Natural killer cell (primary cell): ENCODE results near the gene PEPD. TPM values are rescaled to one million over a fixed set of nuclear protein-coding genes. Genes with fewer than 3 reads are reported as not detected.

Experiments used
- ATAC-seq, 3 donors: fragments of 150-1000 bp in 2 of 3; fragments of 200-7000 bp in 1 of 3; cut with Tn5 transposase; 1 replicate in 1 of 3; 2 replicates in 2 of 3; pipeline ENCODE4 v1.10.0; 2021; ENCODE audit warnings: mild to moderate bottlenecking in 2 of 3, moderate library complexity in 2 of 3
- DNase-seq, 2 donors: peaks; one replicate each; pipeline versions ENCODE4 v3.0.0 to v3.0.0-alpha.2; 2013 to 2021; ENCODE audit warnings: mixed read lengths in 1 of 2
- H3K27ac ChIP-seq: one replicate; pipeline ENCODE4 v1.5.1; 2013; ENCODE audit warnings: mild to moderate bottlenecking, low read length
- H3K27me3 ChIP-seq: one replicate; pipeline ENCODE4 v1.6.1; 2013; ENCODE audit warnings: low read length; ENCODE audit not compliant: control insufficient read depth, insufficient read depth
- H3K36me3 ChIP-seq: one replicate; pipeline ENCODE4 v1.6.1; 2013; ENCODE audit warnings: low read length; ENCODE audit not compliant: control insufficient read depth, insufficient read depth
- H3K4me1 ChIP-seq: one replicate; pipeline ENCODE4 v1.6.1; 2013; ENCODE audit warnings: low read length; ENCODE audit not compliant: control insufficient read depth, insufficient read depth
- H3K4me3 ChIP-seq: one replicate; pipeline ENCODE4 v1.5.1; 2013; ENCODE audit warnings: low read length
- H3K9me3 ChIP-seq: one replicate; pipeline ENCODE4 v1.6.1; 2013; ENCODE audit warnings: low read length; ENCODE audit not compliant: control insufficient read depth, insufficient read depth
- H3K27ac Mint-ChIP-seq, 2 donors: one replicate each; pipeline ENCODE4 v1.8.0; 2022; ENCODE audit warnings: mild to moderate bottlenecking in 2 of 2, mixed read lengths in 2 of 2, moderate library complexity in 1 of 2
- H3K27me3 Mint-ChIP-seq, 2 donors: one replicate each; pipeline ENCODE4 v1.8.0; 2022; ENCODE audit warnings: low read depth in 2 of 2, mixed read lengths in 2 of 2
- H3K36me3 Mint-ChIP-seq: one replicate; pipeline ENCODE4 v1.8.0; 2022; ENCODE audit warnings: mixed read lengths
- H3K4me1 Mint-ChIP-seq, 2 donors: one replicate each; pipeline ENCODE4 v1.8.0; 2022; ENCODE audit warnings: mixed read lengths in 2 of 2
- H3K4me3 Mint-ChIP-seq: one replicate; pipeline ENCODE4 v1.8.0; 2022; ENCODE audit warnings: mild to moderate bottlenecking, moderate library complexity, mixed read lengths
- H3K9me3 Mint-ChIP-seq, 2 donors: one replicate each; pipeline ENCODE4 v1.8.0; 2022; ENCODE audit warnings: mixed read lengths in 2 of 2
- WGBS: methylation state at CpG from one replicate; pipeline ENCODE4 v1.1.7; 2013; ENCODE audit warnings: missing lambda C conversion rate; ENCODE audit not compliant: insufficient coverage; 5-methylcytosine and 5-hydroxymethylcytosine counted together
- intact Hi-C: fragments of 100-400 bp; cut with micrococcal nuclease; formaldehyde crosslinking; loops from one replicate; pipeline ENCODE4 v1.14.2; 2022
- total RNA-seq, 4 donors: library from RNA; stranded (reverse); fragments of 120-200 nt in 1 of 4; gene quantifications; one replicate each; pipeline versions ENCODE4 v1.2.3 to v1.2.4, GENCODE V29; 2013 to 2022
- TF ChIP-seq, protein P1 (sequence below): fragments of 200-600 bp; IDR thresholded peaks from one replicate; pipeline ENCODE4 v1.8.0; 2022; ENCODE audit warnings: antibody characterized with exemption

PEPD gene
- total RNA-seq, 3 donors from 2014 or later (not counting 1 experiment from before 2014, with no cell fraction given) = 33.9 to 42.2 (median 40.9) TPM

DNA sequence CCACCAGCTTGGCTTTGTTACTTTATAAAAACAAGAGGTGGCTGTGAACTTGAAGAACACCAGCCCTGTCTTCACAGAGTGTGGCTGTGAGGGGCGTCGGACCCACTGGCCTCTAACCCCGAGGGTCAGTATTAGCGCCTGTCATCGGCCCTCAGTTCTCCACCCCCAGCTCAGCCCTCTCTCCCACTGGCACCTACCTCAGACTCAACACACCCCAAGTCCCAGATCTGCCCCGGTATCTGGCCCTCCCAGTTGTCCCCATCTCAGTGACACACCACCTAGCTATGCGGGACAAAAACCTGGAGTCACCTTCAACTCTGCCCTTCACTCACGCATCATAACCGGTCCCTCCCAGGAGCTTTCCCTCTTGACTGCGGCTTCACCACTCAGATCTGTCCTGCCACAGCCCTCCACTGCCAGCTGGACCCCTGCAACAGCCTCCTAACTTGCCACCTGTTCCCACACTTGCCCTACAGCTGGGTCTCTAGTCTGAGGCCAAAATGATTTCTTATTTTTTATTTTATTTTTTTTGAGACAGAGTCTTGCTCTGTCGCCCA, 45.4 kb downstream of the PEPD start:
- no peaks in the 10 kb centered on the region for H3K27me3 Mint-ChIP-seq
- intact Hi-C loops = no loop called here

DNA sequence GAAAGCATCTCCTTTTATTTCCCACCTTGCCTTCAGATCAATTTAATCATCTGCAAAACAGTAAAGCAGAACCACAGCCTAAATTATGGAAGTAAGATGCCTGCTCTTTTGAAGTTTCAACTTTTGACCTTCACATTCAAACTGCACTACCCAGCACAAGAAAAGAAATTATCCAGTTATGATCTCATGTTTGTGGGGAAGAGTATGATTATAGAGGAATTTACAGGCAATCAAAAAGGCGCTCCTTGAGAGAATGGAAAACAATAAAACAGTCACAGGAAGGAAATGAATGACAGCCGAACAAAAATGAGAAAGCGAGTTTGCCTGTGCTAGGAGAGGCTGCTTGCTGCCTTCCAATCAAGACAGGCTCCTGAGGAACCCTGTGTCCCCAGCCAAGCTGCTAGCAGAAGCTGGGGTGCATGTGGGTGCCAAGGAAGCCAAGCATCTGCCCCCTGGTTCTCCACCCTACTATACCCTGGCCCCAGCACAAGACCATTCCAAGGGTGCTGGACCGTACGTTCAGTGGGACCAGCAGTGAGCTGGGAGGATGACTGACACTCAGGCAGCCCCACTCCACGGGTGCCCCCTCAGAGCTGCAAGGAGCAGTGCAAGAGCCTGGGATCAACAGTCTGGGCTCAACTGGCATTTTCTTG, 47.8 kb downstream of the PEPD start:
- WGBS = 45% methylated on average over 6 of the region's 6 CpGs
- no peak for ATAC-seq
- Histone ChIP-seq H3K4me1 (no peaks in the 10 kb centered on the region), H3K9me3 (no peaks in the 10 kb centered on the region), H3K27me3 (no peaks in the 10 kb centered on the region), H3K36me3 (peaks cover 11% of the 10 kb centered on the region), H3K27ac (no peak overlapping the region), H3K4me3 (no peak overlapping the region)
- intact Hi-C loops = no loop called here
- H3K27ac Mint-ChIP-seq = no peak overlapping the region
- H3K36me3 Mint-ChIP-seq = peaks cover 6% of the 10 kb centered on the region
- DNase-seq = no peak
- H3K4me1 Mint-ChIP-seq = peaks cover 8 to 9% of the 10 kb centered on the region in 2 donors
- no peak overlapping the region for H3K4me3 Mint-ChIP-seq
- H3K9me3 Mint-ChIP-seq = no peaks in the 10 kb centered on the region
- no peaks in the 10 kb centered on the region for H3K27me3 Mint-ChIP-seq
- TF ChIP-seq, protein P1, sequence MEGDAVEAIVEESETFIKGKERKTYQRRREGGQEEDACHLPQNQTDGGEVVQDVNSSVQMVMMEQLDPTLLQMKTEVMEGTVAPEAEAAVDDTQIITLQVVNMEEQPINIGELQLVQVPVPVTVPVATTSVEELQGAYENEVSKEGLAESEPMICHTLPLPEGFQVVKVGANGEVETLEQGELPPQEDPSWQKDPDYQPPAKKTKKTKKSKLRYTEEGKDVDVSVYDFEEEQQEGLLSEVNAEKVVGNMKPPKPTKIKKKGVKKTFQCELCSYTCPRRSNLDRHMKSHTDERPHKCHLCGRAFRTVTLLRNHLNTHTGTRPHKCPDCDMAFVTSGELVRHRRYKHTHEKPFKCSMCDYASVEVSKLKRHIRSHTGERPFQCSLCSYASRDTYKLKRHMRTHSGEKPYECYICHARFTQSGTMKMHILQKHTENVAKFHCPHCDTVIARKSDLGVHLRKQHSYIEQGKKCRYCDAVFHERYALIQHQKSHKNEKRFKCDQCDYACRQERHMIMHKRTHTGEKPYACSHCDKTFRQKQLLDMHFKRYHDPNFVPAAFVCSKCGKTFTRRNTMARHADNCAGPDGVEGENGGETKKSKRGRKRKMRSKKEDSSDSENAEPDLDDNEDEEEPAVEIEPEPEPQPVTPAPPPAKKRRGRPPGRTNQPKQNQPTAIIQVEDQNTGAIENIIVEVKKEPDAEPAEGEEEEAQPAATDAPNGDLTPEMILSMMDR = no peak

More for the DNA sequence above, 45.4 kb downstream of the PEPD start:
- Mint-ChIP-seq H3K4me1 (peaks cover 0 to 9% of the 10 kb centered on the region in 2 donors), H3K9me3 (no peaks in the 10 kb centered on the region), H3K27ac (no peak overlapping the region), H3K4me3 (no peak overlapping the region), H3K36me3 (peaks cover 7% of the 10 kb centered on the region)
- Histone ChIP-seq H3K9me3 (no peaks in the 10 kb centered on the region), H3K27ac (no peak overlapping the region), H3K4me1 (no peaks in the 10 kb centered on the region), H3K36me3 (peaks cover 11% of the 10 kb centered on the region), H3K4me3 (no peak overlapping the region), H3K27me3 (no peaks in the 10 kb centered on the region)
- no peak for ATAC-seq
- no peak for DNase-seq
- WGBS = 96% methylated on average over 11 of the region's 11 CpGs
- TF ChIP-seq, protein P1 = no peak

DNA sequence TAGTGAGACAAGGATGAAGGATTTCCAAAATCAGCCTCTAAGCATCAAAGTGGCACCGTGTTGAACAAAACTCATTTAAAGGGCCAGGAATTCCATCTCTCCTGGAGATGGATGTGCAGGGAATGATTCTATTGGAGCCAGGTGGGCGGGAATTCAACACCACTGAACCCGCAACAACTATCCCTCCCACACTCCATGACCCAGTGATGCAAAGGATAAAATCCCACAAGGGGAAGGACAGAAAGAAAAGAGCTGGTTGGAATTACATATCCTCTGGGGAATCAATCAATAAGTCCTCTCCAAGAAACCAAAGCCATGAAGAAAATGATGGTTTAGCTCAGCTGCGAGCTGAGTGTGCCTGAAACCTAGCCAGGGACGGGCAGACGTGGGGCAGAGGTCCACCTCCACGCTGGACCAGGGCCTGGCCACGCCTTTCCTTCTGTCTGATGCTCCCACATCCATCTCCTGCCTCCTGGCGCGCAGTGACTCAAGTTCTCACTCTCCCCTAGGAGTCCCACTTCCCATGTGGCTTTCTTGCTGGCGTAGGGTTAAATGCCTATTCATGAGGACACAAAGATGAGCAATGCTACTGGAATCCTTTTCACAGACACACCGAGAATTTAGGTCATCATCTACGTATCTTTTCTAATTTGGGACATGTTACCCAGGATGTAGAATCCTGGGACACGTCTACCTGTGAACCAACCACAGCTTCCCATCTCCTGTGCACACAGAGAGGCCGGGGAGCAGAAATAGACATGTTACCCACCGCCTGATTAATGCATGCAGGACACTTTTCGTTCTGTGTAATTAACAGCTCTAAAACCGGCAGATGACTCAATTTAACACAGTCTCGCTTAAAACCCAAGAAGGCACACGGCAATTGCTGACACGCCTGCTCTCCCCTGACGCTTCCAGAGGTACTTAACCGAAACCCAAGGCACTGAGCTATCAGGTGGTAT, 48.6 kb downstream of the PEPD start:
- Histone ChIP-seq H3K9me3 (no peaks in the 10 kb centered on the region), H3K4me3 (no peak overlapping the region), H3K4me1 (no peaks in the 10 kb centered on the region), H3K27me3 (no peaks in the 10 kb centered on the region), H3K36me3 (peaks cover 8% of the 10 kb centered on the region), H3K27ac (no peak overlapping the region)
- ATAC-seq (no peak), DNase-seq (no peak)
- Mint-ChIP-seq H3K9me3 (no peaks in the 10 kb centered on the region), H3K4me1 (peaks cover 8 to 9% of the 10 kb centered on the region in 2 donors), H3K27me3 (no peaks in the 10 kb centered on the region), H3K36me3 (no peaks in the 10 kb centered on the region), H3K27ac (no peak overlapping the region), H3K4me3 (no peak overlapping the region)
- TF ChIP-seq, protein P1 = no peak
- intact Hi-C loops = no loop called here
- 83% methylated on average over 21 of the region's 23 CpGs for WGBS
